Measurements from ENCODE around the gene TBC1D14.
A peak's percentile ranks its signal among the peaks of the same experiment; 100 is the strongest.
"Not testable (repeated sequence)": the region's sequence is repeated elsewhere in the genome, so short reads cannot be mapped to it uniquely, and the experiment has no call there.

TBC1D14 gene

GRCh38 chr4:6890358-6890757, 19.3 kb upstream of the TBC1D14 start:
- no peak for DNase-seq

- DNase-seq = not testable (repeated sequence)
Observed at GRCh38 chr4:6890971-6891370, 18.7 kb upstream of the TBC1D14 start.

- no peak for DNase-seq
Observed at GRCh38 chr4:6891436-6892170, 18.0 kb upstream of the TBC1D14 start.

GRCh38 chr4:6892190-6892908, 17.3 kb upstream of the TBC1D14 start:
- peak in 2 of 56 donors; percentile 32 to 34 for DNase-seq

GRCh38 chr4:6892909-6893202, 16.8 kb upstream of the TBC1D14 start:
- DNase-seq = no peak

GRCh38 chr4:6893449-6894085, 16.1 kb upstream of the TBC1D14 start:
- DNase-seq = no peak

GRCh38 chr4:6894086-6894478, 15.5 kb upstream of the TBC1D14 start:
- no peak for DNase-seq

GRCh38 chr4:6894528-6895498, 14.8 kb upstream of the TBC1D14 start:
- no peak for DNase-seq

GRCh38 chr4:6896035-6896434, 13.6 kb upstream of the TBC1D14 start:
- DNase-seq = no peak

GRCh38 chr4:6898763-6899162, 10.9 kb upstream of the TBC1D14 start:
- DNase-seq = no peak

GRCh38 chr4:6900181-6900812, 9.3 kb upstream of the TBC1D14 start:
- no peak for DNase-seq

GRCh38 chr4:6900956-6901355, 8.7 kb upstream of the TBC1D14 start:
- no peak for DNase-seq

GRCh38 chr4:6901669-6902317, 7.8 kb upstream of the TBC1D14 start:
- no peak for DNase-seq

- DNase-seq = peak in 5 of 56 donors; percentile 19 to 40 (median 36)
Observed at GRCh38 chr4:6902318-6903042, 7.1 kb upstream of the TBC1D14 start.

GRCh38 chr4:6905516-6906445, 3.8 kb upstream of the TBC1D14 start:
- peak in 3 of 56 donors; percentile 19 to 37 (median 34) for DNase-seq

GRCh38 chr4:6906486-6906885, 3.1 kb upstream of the TBC1D14 start:
- not testable (repeated sequence) for DNase-seq

GRCh38 chr4:6907658-6908191, 1.9 kb upstream of the TBC1D14 start:
- DNase-seq = peak in 13 of 56 donors; percentile 21 to 68 (median 40)

Measured in nucleus accumbens (tissue), 56 donors.